Tibial nerve (tissue), 4 donors: ENCODE measurements around the gene DDC. TPM values are rescaled to one million over a fixed set of nuclear protein-coding genes. Genes with fewer than 3 reads are reported as not detected.

ENCODE experiments used
- DNase-seq, 2 donors: peaks; one replicate each; pipeline ENCODE4 v3.0.0-alpha.2; 2019; ENCODE audit warnings: low spot score in 2 of 2
- H3K27ac ChIP-seq, 4 donors: fragments of 200-600 bp; sonication (generic) in 3 of 4; one replicate each; pipeline ENCODE4 v1.5.1; 2017 to 2019; ENCODE audit warnings: mild to moderate bottlenecking in 1 of 4
- H3K27me3 ChIP-seq, 2 donors: fragments of 200-600 bp; sonication (generic) in 1 of 2; one replicate each; pipeline versions ENCODE4 v1.5.1 to v1.6.0; 2017 to 2019
- H3K36me3 ChIP-seq, 3 donors: fragments of 200-600 bp; sonication (generic); one replicate each; pipeline ENCODE4 v1.5.1; 2018 to 2019
- H3K4me1 ChIP-seq, 4 donors: fragments of 200-600 bp; sonication (generic) in 3 of 4; one replicate each; pipeline ENCODE4 v1.5.1; 2017 to 2019
- H3K4me3 ChIP-seq, 4 donors: fragments of 200-600 bp; sonication (generic) in 3 of 4; one replicate each; pipeline ENCODE4 v1.5.1; 2017 to 2019; ENCODE audit warnings: mild to moderate bottlenecking in 1 of 4, moderate library complexity in 1 of 4
- H3K9me3 ChIP-seq, 4 donors: fragments of 200-600 bp; sonication (generic) in 3 of 4; one replicate each; pipeline ENCODE4 v1.5.1; 2017 to 2019
- CTCF ChIP-seq, 5 experiments: fragments of 200-600 bp in 3 of 5; fragments of 450-650 bp in 2 of 5; sonication (generic) in 3 of 5; IDR thresholded peaks; one replicate each; pipeline ENCODE4 v1.5.1; 2016 to 2019; ENCODE audit warnings: antibody characterized with exemption in 5 of 5, mild to moderate bottlenecking in 3 of 5, moderate library complexity in 2 of 5
- EP300 ChIP-seq, 2 donors: sonication (generic); formaldehyde crosslinking; IDR thresholded peaks; one replicate each; pipeline ENCODE4 v1.6.1; 2017; ENCODE audit warnings: antibody characterized with exemption in 2 of 2, mild to moderate bottlenecking in 1 of 2
- POLR2A ChIP-seq, 2 donors: fragments of 450-650 bp; IDR thresholded peaks; one replicate each; pipeline ENCODE4 v1.6.1; 2017; ENCODE audit warnings: antibody characterized with exemption in 2 of 2, mild to moderate bottlenecking in 2 of 2, moderate library complexity in 2 of 2
- WGBS, 2 donors: methylation state at CpG; one replicate each; pipeline ENCODE4 v1.1.5; 2018; 5-methylcytosine and 5-hydroxymethylcytosine counted together
- total RNA-seq, 4 donors: library from RNA; depleted of rRNA; stranded (reverse); fragments of >200 nt; gene quantifications; one replicate each; pipeline ENCODE4 v1.1.0, GENCODE V29; 2016

The DDC gene
- total RNA-seq, 4 donors from 2014 or later: 0.66 TPM; not detected in 3

- no peak overlapping the region for H3K4me3 ChIP-seq
- TF ChIP-seq EP300 (IDR thresholded peaks at IDR 0.05) (no peak), POLR2A (IDR thresholded peaks at IDR 0.05) (no peak), CTCF (IDR thresholded peaks at IDR 0.05) (no peak)
- H3K27me3 ChIP-seq: no peaks in the 10 kb centered on the region
- no peaks in the 10 kb centered on the region for H3K9me3 ChIP-seq
- no peak for DNase-seq
- H3K27ac ChIP-seq: no peak overlapping the region
- 79 to 91% methylated on average over 4 of the region's 4 CpGs for WGBS, 2 donors
- peaks cover 0 to 66% (median 0%) of the 10 kb centered on the region in 3 donors for H3K36me3 ChIP-seq
- no peaks in the 10 kb centered on the region for H3K4me1 ChIP-seq
Observed at GRCh38 chr7:50594136-50594535, 28.9 kb upstream of the DDC start.

- H3K27ac ChIP-seq: no peak overlapping the region
- H3K27me3 ChIP-seq: no peaks in the 10 kb centered on the region
- peaks cover 0 to 54% (median 0%) of the 10 kb centered on the region in 3 donors for H3K36me3 ChIP-seq
- 95 to 98% methylated on average over 12 to 13 of the region's 13 CpGs for WGBS, 2 donors
- no peak for DNase-seq
- no peak overlapping the region for H3K4me3 ChIP-seq
- TF ChIP-seq CTCF (IDR thresholded peaks at IDR 0.05): no peak
- no peak for TF ChIP-seq EP300 (IDR thresholded peaks at IDR 0.05)
- TF ChIP-seq POLR2A (IDR thresholded peaks at IDR 0.05): no peak
- H3K9me3 ChIP-seq: no peaks in the 10 kb centered on the region
- no peaks in the 10 kb centered on the region for H3K4me1 ChIP-seq
Observed at GRCh38 chr7:50592940-50593339, 27.7 kb upstream of the DDC start.

GRCh38 chr7:50591480-50592438 lies 26.6 kb upstream of the DDC start:
- WGBS, 2 donors: 82 to 83% methylated on average over 19 to 21 of the region's 21 CpGs
- no peak for TF ChIP-seq EP300 (IDR thresholded peaks at IDR 0.05)
- no peak for TF ChIP-seq CTCF (IDR thresholded peaks at IDR 0.05)
- no peak for TF ChIP-seq POLR2A (IDR thresholded peaks at IDR 0.05)
- H3K36me3 ChIP-seq: peaks cover 0 to 43% (median 0%) of the 10 kb centered on the region in 3 donors
- no peak for DNase-seq
- H3K9me3 ChIP-seq: no peaks in the 10 kb centered on the region
- H3K4me1 ChIP-seq: no peaks in the 10 kb centered on the region
- H3K27me3 ChIP-seq: no peaks in the 10 kb centered on the region
- H3K27ac ChIP-seq: no peak overlapping the region
- H3K4me3 ChIP-seq: no peak overlapping the region

GRCh38 chr7:50591098-50591479 lies 25.9 kb upstream of the DDC start:
- H3K27me3 ChIP-seq: no peaks in the 10 kb centered on the region
- H3K4me3 ChIP-seq: no peak overlapping the region
- WGBS, 2 donors: 94 to 95% methylated on average over 5 of the region's 5 CpGs

More at GRCh38 chr7:50591098-50591479, 25.9 kb upstream of the DDC start:
- TF ChIP-seq POLR2A (IDR thresholded peaks at IDR 0.05) (no peak), CTCF (IDR thresholded peaks at IDR 0.05) (no peak), EP300 (IDR thresholded peaks at IDR 0.05) (no peak)
- peaks cover 0 to 43% (median 0%) of the 10 kb centered on the region in 3 donors for H3K36me3 ChIP-seq
- H3K9me3 ChIP-seq: no peaks in the 10 kb centered on the region
- H3K27ac ChIP-seq: no peak overlapping the region
- no peaks in the 10 kb centered on the region for H3K4me1 ChIP-seq
- DNase-seq: no peak
